ENCODE results near the gene TYMP. TPM values are rescaled to one million over a fixed set of nuclear protein-coding genes. Genes with fewer than 3 reads are reported as not detected.

TYMP gene
- total RNA-seq, 1 experiment from 2014 or later = 1.5 TPM

- DNase-seq (ENCODE audit: low spot score) (peak; percentile 97), ATAC-seq (peak; percentile 75)
- Mint-ChIP-seq H3K9me3 (no peaks in the 10 kb centered on the region), H3K36me3 (no peaks in the 10 kb centered on the region), H3K4me3 (peak within 1 kb of the TSS; percentile 93), H3K27ac (peak within 1 kb of the TSS; percentile 98), H3K27me3 (ENCODE audit: low read depth) (no peaks in the 10 kb centered on the region), H3K4me1 (peaks cover 10% of the 10 kb centered on the region)
- CTCF ChIA-PET = interaction anchor here (0.6 to 3.0 kb wide), 22 partner anchors 11 to 449 kb away, joined by 3 to 60 read pairs (median 4); partner anchors contain the start of genes ARSA, SCO2 and SYCE3
- POLR2A ChIA-PET = interaction anchor here (0.7 to 1.3 kb wide), 3 partner anchors 17 to 75 kb away, joined by 3 to 13 read pairs (median 6); partner anchors contain the start of genes CHKB and SCO2
- TF ChIP-seq ATF3 (CRISPR knock-in tag; conservative IDR thresholded peaks at IDR 0.05) (0 out of 2 replicates have a peak, but pooled peaks have one; percentile 23), ARID4B (CRISPR knock-in tag; IDR thresholded peaks at IDR 0.05; ENCODE audit: borderline replicate concordance) (peak; percentile 90; the same call in 1 of the 2 replicates), CREM (CRISPR knock-in tag; IDR thresholded peaks at IDR 0.05) (peak; percentile 97), USF2 (CRISPR knock-in tag; IDR thresholded peaks at IDR 0.05) (peak; percentile 21; the same call in 1 of the 2 replicates), SMAD4 (CRISPR knock-in tag; IDR thresholded peaks at IDR 0.05) (no peak), ZNF263 (CRISPR knock-in tag; IDR thresholded peaks at IDR 0.05; ENCODE audit: low read depth) (no peak), E2F5 (CRISPR knock-in tag; IDR thresholded peaks at IDR 0.05) (peak; percentile 94), OVOL2 (CRISPR knock-in tag; IDR thresholded peaks at IDR 0.05; ENCODE audit: borderline replicate concordance) (no peak), HMGA2 (CRISPR knock-in tag; IDR thresholded peaks at IDR 0.05) (peak; percentile 22; the same call in 1 of the 2 replicates), E2F4 (CRISPR knock-in tag; IDR thresholded peaks at IDR 0.05; ENCODE audit: borderline replicate concordance, low read depth) (peak; percentile 86), MAX (CRISPR knock-in tag; IDR thresholded peaks at IDR 0.05) (peak; percentile 47; the same call in 1 of the 2 replicates), E2F1 (CRISPR knock-in tag; IDR thresholded peaks at IDR 0.05) (peak; percentile 61; the same call in 1 of the 2 replicates), PRRX2 (CRISPR knock-in tag; IDR thresholded peaks at IDR 0.05) (no peak), ZNF532 (CRISPR knock-in tag; IDR thresholded peaks at IDR 0.05; ENCODE audit: borderline replicate concordance) (no peak), ATF1 (CRISPR knock-in tag; IDR thresholded peaks at IDR 0.05) (peak; percentile 43; the same call in 1 of the 2 replicates), ZBTB21 (CRISPR knock-in tag; IDR thresholded peaks at IDR 0.05; ENCODE audit: borderline replicate concordance) (peak; percentile 87; the same call in 1 of the 2 replicates), ZNF138 (CRISPR knock-in tag; conservative IDR thresholded peaks at IDR 0.05) (no peak), SMAD3 (CRISPR knock-in tag; IDR thresholded peaks at IDR 0.05; ENCODE audit: borderline replicate concordance) (0 out of 2 replicates have a peak, but pooled peaks have one; percentile 43), NFE2L1 (CRISPR knock-in tag; IDR thresholded peaks at IDR 0.05) (peak; percentile 89), NFATC4 (CRISPR knock-in tag; IDR thresholded peaks at IDR 0.05) (no peak), SP1 (CRISPR knock-in tag; conservative IDR thresholded peaks at IDR 0.05) (peak; percentile 97), GABPB1 (CRISPR knock-in tag; IDR thresholded peaks at IDR 0.05) (peak; percentile 82)
Observed at GRCh38 chr22:50507991-50508884, 21.6 kb downstream of the TYMP start, which contains the start of gene NCAPH2. NCAPH2 (plus strand) TSS chr22:50508224; CDS start chr22:50508338, 114 bp downstream.

Measured in WTC11 (cell line).